HCT116 (cell line): ENCODE data around the gene DPYD.

Experiments
- CTCF ChIP-seq, 3 experiments: fragments of 200-600 bp in 1 of 3; sonication (generic) in 1 of 3; IDR thresholded peaks in 2 of 3; conservative IDR thresholded peaks in 1 of 3; 2 replicates each; pipeline ENCODE4 v1.5.1; 2012 to 2017; ENCODE audit warnings: low read depth in 2 of 3, low read length in 2 of 3, antibody characterized with exemption in 1 of 3, borderline replicate concordance in 1 of 3, control low read depth in 1 of 3, mild to moderate bottlenecking in 1 of 3, mixed read lengths in 1 of 3, mixed run types in 1 of 3, moderate library complexity in 1 of 3; ENCODE audit not compliant: insufficient read depth in 1 of 3
- POLR2A ChIP-seq: IDR thresholded peaks from 2 replicates; pipeline ENCODE4 v1.7.0; 2011; ENCODE audit warnings: borderline replicate concordance; ENCODE audit not compliant: insufficient read depth, insufficient read length; ENCODE audit errors: extremely low read depth
- SRF ChIP-seq: IDR thresholded peaks from 2 replicates; pipeline ENCODE4 v1.6.1; 2012; ENCODE audit warnings: low read depth
- ZNF274 ChIP-seq: fragments of 200-500 bp; sonication (Bioruptor generic); IDR thresholded peaks from 2 replicates; pipeline ENCODE4 v1.6.1; 2014; ENCODE audit warnings: mild to moderate bottlenecking, low read depth, low read length, inconsistent platforms

DNA sequence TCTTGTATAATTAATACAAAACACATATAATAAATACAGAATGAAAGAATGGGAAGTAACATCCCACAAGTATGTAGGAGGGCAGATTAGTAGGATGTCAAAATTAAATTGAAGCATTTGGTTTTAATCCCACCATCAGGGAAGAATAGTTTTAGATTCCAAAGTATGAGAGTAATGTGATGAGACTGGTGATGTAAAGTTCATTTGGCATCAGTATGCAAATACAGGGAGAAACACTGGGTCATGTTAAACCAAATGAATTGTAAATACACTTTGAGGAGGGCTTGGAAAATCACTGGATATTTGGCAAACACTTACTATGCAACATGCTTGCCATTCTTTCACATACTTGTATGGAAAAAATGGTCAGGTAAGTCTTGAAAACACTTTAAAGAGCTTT, 358.8 kb downstream of the DPYD start:
- TF ChIP-seq SRF (no peak), CTCF (IDR thresholded peaks at IDR 0.05 in 2 of 3, conservative IDR thresholded peaks at IDR 0.05 in 1 of 3; ENCODE audit: borderline replicate concordance in 1 of 3, insufficient read depth in 1 of 3, low read depth in 2 of 3, low read length in 2 of 3) (no peak), POLR2A (no peak), ZNF274 (no peak)
